ENCODE data around the gene C20orf173.

GRCh38 chr20:35527122-35527769 is 2.2 kb downstream of the C20orf173 start:
- TF ChIP-seq CTCF (IDR thresholded peaks at IDR 0.05) (no peak), POLR2A (IDR thresholded peaks at IDR 0.05) (no peak)
